NCI-H187 (cell line): Measurements from ENCODE around the gene DNTTIP2.
"Not testable (repeated sequence)": the region's sequence is repeated elsewhere in the genome, so short reads cannot be mapped to it uniquely, and the experiment has no call there.

Experiments used
- DNase-seq, 2 experiments: peaks; one replicate each; lab custom pipeline; 2025; lab: John Stamatoyannopoulos, UW

The DNTTIP2 gene

DNA sequence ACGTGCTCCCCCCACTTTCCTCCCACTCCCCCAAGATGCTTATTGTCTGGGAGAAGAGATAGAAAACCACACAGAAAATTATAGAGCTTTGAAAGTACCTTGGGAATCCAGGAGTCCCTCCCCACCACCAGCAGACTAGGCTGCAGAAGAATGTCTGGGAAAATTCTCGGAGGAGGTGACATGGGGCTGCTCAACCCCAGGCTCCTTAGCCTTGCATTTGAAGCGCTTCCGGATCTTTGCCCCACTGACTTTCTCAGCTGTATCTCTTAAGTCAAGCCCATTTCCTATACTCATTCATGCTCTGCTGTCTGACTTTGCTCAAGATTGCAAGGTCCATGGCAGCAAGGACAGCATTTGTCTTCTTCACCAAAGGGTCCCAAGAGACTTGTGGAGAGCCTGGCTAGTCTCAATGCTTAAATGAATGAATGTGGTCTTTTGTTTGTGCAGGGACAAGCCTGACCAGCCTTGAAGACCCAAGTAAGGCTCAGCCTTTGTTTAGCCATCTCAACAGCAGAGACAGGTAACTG lies 38.0 kb downstream of the DNTTIP2 start:
- DNase-seq: no peak

DNA sequence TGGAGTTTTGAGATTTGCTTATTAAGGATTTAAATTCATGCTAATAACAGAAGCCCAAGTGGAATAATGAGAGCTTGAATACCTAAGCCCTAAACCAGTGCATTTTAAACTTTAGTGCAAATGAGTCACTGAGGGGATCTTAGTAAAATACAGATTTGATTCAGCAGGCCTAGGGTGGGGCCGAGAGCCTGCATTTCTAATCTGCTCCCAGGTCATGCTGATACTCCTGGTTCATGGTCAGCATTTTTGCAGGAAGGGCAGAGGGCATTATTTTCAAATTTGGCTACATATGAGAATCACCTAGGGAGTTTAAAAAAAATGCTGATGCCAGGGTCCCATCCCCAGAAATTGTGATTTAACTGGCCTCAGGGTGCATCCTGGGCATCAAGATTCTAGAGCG lies 39.3 kb downstream of the DNTTIP2 start:
- DNase-seq: no peak

DNA sequence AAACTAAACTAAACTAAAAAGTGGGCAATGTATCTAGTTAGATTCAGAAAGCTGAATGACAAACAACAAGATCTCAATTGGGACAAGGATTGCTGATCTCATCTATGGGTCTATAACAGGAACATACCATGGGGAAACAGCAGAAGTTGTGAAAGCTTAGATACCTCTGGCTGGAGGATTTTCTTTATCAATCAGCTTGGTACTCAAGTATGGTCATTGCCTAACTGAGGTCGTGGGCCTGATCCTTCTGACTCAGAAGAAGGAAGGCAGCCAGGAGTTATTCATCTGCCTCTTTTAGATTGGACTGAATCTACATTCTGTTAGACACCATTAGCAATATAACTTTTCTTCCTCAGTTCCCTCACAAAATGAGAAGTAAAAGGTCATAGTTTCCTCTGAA lies 39.7 kb downstream of the DNTTIP2 start:
- no peak for DNase-seq

GRCh38 chr1:93837961-93838360 lies 41.0 kb downstream of the DNTTIP2 start:
- DNase-seq: no peak

DNA sequence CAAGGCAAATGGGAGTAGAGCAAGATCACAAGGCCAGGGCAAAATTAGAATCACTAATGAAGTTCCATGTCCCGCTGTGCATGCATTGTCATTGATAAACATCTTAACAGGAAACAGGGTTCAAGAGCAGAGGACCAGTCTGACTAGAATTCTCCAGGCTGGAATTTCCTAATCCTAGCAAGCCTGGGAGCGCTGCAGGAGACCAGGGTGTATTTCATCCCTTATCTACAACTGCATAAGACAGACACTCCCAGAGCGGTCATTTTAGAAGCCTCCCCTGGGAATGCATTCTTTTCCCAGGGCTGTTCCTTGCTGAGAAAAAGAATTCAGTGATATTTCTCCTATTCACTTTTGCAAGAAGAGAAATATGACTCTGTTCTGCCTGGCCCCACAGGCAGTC lies 45.7 kb downstream of the DNTTIP2 start:
- DNase-seq: not testable (repeated sequence)

DNA sequence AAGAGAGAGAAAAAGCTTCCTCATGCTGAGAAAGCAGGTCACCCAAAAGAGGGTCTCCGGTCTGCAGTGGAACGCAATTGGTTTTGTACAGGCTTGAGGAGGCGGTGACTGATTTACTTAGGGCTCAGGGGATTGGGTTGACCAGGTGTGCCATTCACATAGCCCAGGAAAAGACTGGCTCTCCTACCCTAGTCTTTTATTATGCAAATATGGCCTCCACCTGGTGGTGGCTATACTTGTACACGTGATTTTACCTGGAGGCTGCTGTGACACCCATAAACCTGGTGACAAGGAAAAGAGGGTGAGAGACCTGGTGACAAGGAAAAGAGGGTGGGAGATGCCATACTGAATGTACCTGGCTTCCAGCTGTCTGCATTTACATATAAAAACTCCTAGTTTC lies 49.9 kb downstream of the DNTTIP2 start:
- no peak for DNase-seq

DNA sequence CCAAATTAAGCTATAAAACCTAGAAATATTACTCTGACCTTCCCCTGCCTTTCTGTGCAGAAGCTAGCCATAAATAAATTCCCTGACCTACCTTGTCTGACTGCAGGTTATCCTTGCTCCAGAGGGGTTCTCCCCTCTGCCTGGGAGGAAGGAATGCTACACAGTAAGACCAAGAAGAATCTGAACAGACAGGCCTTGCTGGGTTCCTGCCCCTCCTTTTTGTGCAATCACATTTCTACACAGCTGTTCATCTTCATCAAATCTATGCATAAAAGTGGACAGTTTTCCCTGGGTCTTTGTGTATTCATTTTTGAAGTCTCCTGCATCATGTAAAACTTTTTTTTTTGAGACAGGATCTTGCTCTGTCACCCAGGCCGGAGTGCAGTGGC lies 50.6 kb downstream of the DNTTIP2 start:
- DNase-seq: no peak

GRCh38 chr1:93827633-93828366 lies 51.2 kb downstream of the DNTTIP2 start:
- no peak for DNase-seq

DNA sequence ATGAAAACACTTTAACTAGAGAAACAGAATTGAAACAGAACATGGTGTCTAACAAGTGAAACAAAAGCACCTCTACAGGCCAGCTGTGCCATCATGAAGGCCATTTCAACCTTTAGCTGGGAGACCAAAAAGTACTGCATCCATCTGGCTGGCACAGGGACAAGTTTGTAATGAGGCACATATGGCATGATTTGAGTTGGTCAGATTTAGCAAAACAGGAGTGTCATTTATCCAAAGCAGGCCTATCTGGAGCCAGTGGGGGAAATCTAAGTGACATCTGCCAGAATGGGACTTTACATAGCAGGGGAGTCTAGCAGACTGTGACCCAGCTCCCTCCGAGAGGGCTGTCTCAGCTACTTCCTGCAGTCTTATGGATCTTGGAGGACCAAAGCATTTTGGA lies 51.9 kb downstream of the DNTTIP2 start:
- no peak for DNase-seq

- DNase-seq: no peak
Measured at GRCh38 chr1:93824834-93825233, 54.2 kb downstream of the DNTTIP2 start.

DNA sequence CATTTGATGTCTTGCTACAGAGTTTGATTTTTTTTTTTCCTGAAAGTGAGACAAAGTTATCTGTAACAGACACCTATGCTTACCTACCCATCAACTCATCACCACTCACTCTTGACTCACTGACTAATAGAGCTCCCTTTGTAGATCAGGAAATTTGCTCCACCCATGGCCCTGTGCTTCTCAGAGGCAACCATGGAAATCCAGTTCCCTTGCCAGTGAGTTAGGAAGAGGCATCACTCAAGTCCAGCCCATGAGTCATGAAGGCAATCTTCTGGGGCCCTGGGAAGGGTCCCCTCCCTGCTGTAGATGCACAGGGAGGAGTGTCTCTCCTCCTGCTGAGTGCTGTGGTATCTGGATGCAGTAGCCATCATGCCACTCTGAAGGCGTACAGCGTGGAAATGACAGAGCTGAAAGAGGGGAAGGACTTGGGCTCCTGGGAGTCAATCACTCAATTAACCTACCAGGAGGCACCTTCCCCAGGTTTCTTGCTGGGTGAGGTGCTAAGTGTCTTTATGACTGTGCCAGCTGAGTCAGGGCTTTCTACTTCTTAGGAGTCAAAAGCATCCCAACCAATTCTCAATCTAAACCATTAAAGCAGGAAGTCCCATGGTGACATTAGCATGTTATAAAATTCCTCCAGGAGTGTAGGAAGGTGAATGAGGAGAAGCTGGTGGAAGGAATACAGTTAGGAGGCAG lies 56.1 kb downstream of the DNTTIP2 start:
- no peak for DNase-seq

GRCh38 chr1:93821423-93822144 lies 57.4 kb downstream of the DNTTIP2 start:
- no peak for DNase-seq

DNA sequence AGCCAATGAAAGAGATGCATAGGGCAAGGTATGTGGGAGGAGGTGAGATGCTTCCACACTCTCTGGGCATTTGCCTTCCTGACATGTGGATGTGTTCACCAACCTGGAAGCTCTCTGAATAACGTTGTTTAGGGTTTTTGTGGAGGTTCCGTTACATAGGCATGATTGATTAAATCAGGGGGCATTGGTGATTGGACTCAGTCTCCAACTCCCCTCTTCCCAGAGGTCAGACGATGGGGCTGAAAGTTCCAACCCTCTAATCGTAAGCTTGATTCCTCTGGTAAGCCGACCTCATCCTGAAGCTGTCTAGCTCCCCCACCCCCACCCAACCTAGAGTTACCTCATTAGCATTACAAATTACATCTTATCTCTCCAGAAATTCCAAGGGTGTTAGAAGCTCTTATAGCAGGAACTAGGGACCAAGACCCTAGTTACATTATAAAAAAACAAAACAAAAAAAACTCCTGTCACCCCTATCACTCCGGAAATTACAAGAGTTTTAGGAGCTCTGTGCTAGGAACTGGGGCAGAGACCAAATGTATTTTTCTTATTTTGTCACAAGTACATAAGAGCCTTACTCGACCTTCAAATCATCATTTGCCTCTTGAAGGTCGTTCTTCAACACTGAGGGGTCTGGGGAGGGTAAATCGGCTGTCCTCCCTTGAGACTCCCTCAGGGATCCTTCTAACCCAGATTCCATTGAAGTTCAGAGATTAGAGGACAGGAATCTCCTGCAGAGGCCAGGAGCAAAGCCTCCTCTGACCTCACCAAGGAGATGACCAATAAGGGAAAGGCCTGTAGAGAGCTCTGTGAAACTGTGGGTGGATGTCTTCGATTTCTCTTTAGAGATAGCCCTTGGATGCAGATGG lies 58.2 kb downstream of the DNTTIP2 start:
- DNase-seq: no peak

DNA sequence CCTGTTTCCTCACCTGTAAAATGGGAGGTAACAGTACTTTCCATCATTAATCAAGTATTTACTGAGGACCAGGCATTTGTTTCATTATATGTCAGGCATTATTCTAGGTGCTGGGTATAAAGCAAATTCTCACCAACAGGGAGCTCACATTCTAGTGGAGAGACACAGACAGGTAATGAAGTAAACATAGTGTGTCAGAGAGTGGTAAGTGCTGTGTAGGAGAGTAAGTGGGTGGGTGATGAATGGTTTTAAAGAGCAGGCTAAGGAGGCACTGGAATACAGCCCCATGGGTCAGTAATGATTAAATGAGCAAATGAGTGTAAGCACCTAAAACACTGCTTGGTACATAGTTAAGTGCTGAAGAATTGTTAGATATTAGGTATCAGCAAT lies 60.4 kb downstream of the DNTTIP2 start:
- DNase-seq: no peak

GRCh38 chr1:93817819-93818569 lies 61.0 kb downstream of the DNTTIP2 start:
- DNase-seq: no peak

GRCh38 chr1:93816970-93817678 lies 61.9 kb downstream of the DNTTIP2 start:
- DNase-seq: no peak
